GM19193 (cell line): Measurements from ENCODE around the gene PDS5A.

Source experiments
- POLR2A ChIP-seq: IDR thresholded peaks from 4 replicates; pipeline ENCODE4 v1.6.1; 2011; ENCODE audit not compliant: insufficient read depth, insufficient read length; ENCODE audit errors: extremely low read depth

The PDS5A gene

DNA sequence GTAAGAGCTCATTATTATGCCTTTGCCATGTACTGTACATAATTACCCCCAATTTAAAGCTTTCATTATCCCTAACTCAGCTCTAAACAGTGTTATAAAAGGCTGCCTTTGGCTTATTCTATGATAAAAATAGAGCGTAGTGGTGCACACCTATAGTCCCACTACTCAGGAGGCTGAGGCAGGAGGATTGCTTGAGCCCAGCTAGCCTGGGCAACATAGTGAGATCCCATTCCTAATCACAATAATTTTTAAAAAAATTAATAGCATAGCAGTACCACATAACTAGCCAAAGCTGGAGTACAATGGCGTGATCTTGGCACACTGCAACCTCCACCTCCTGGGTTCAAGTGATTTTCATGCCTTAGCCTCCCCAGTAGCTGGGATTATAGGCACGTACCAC, 112.4 kb downstream of the PDS5A start:
- no peak for TF ChIP-seq POLR2A

DNA sequence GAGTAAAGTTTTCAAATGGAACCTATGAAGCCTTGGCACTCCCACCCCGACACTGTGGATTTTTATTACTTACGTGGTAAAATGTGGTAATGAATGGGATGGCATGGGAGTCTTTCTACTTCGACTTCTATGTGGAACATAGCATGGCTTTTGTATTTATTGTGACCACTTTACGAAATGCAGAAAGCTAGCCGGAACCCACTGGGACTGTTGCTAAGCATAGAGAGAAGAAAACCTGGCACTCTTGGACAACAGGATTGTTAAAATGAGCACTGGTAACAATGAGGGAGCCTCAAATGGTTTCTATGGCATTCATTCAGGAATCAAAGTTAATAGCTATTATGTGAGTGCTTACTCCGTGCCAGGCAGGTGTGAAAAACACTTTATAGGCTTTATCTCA, 113.3 kb downstream of the PDS5A start:
- no peak for TF ChIP-seq POLR2A

DNA sequence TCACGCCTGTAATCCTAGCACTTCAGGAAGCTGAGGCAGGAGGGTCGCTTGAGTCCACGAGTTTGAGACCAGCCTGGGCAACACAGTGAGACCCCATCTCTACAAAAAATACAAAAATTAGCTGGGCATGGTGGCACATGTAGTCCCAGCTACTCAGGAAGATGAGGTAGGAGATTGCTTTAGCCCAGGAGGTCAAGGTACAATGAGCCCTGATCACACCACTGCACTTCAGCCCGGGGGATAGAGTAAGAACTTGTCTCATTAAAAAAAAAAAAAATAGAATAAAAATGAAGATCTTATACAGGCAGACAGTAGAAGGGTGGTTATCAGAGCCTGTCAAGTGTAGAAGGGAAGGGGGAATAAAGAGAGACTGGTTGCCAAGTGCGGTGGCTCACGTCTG, 116.9 kb downstream of the PDS5A start:
- TF ChIP-seq POLR2A = no peak

DNA sequence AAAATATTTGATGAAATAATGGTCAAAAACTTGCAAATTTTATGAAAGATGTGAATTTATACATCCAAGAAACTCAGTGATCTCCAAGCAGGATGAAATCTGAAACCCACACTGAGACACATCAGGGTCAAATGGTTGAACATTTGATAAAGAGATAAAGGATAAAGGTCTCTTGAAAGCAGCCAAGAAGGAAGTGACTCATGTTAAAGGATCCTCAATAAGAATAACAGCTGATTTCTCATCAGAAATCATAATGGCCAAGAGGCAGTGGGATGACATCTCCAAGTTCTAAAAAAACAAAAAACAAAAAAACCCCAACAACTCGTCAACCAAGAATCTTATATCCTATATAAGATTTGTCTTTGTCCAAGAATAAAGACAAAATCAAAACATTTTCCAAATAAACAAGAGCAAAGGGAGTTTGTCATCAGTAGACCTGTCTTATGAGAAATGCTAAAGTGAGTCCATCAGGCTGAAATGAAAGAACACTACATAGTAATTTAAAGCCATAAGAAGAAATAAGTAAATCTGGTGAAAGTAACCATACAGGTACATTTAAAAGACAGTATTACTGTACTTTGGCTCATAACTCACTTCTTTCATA, 121.7 kb downstream of the PDS5A start:
- no peak for TF ChIP-seq POLR2A

DNA sequence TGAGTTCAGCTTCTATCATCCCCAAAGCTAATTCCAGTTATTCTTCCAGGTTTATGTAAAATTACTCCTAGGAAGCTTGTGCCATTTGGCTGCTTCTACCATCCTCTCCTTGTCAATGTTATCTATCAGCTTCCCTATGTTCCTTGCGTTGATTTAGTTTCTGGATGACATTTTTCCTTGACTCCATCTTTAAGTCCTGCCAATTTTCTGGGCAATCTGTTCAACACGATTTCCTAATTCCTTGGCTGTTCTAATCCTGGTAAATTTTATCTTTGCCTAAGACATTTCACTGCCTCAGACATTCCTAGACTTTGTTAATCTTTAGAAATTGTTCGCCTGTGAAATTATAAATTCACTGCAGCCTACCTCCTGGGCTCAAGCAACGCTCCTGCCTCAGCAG, 125.1 kb downstream of the PDS5A start:
- no peak for TF ChIP-seq POLR2A

DNA sequence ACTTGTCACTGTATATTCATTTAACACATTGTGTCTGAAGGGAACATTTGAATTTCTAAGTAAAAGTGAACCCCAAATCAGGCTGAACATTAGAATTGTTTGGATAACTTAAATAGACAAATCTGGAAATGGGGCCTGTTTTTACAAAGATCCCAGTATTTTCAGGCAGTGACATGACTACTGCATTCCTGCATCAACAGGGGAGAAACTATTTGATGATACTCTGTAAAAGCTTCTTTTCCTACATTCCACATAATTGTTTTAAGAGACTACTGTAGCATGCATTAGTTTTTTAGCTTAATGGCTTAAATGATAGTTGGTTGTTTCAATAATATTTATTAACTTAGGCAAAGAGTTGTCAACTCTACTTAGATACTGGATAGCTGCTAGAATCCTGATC, 127.0 kb downstream of the PDS5A start:
- TF ChIP-seq POLR2A = no peak

DNA sequence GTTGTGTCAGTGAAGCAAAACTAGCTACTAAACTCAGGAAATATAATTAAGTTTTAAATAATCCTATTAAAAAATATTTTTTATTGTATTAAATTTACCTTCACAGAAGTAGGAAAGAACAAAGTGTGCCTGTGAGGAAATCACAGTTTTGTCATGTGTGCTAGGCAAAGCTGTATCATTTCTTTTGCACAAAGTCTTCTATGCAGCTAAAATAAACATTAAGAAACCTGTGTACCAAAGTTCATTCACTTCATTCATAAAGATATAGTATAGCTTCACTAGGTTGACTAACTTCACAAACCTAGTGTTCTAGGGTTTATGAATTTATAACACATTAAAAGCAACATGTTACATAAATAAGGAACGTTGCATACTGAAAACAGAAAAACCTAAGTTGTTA, 131.0 kb downstream of the PDS5A start:
- TF ChIP-seq POLR2A = no peak

DNA sequence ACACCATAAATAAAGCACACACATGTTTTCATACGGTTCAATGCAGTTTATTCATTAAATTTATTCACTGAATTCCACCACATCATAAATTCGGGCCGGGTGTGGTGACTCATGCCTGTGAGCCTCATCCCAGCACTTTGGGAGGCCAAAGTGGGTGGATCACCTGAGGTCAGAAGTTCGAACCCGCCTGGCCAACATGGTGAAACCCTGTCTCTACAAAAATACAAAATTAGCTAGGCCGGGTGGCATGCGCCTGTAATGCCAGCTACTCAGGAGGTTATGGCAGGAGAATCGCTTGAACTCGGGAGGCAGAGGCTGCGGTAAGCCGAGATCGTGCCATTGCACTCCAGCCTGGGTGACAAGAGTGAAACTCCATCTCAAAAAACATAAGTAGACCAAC, 131.6 kb downstream of the PDS5A start:
- no peak for TF ChIP-seq POLR2A

DNA sequence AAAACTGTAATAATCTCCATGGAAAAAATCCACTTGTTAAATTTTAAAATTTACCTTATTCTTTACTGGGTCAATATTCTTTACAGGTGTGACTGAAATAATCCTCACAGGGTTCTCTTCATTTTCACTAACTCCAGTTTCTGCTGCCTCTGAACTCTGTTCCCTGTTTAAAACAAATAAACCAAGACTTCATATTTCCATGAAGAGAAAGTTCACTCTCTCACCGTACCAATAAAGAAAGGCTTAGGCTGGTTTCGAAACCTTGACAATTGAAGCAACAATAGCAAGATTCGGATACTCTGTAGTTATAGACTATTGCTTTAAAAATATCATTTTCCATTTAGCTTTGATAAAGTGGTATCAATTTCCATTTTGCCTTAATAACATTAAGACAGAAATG, 135.8 kb downstream of the PDS5A start:
- no peak for TF ChIP-seq POLR2A

DNA sequence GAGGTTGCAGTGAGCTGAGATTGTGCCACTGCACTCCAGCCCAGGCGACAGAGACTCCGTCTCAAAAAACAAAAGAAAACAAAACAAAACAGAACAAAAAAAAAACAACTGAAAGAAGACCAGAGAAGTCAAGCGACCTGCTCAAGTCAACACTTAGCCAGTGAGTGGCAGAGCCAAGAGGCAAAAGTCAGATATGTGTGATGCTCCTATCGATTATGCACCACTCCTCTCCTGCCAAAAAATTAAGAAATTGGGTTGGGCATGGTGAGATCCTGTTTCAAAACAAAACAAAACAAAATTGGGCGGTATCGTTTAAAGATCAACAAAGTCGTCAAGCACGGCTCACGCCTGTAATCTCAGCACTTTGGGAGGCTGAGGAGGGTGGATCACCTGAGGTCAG, 137.7 kb downstream of the PDS5A start:
- TF ChIP-seq POLR2A = no peak

DNA sequence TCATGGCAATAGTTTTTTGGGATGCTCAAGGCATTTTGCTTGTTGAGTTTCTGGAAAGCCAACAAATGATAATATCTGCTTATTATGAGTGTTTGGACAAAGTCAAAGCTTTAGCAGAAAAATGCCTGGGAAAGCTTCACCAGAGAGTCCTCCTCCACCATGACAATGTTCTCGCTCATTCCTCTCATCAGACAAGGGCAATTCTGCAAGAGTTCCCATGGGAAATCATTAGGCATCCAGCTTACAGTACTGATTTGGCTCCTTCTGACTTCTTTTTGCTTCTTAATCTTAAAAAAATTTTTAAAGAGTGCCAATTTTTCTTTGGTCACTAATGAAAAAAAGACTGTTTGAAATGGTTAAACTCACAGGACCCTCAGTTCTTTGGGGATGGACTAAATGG, 143.4 kb downstream of the PDS5A start:
- no peak for TF ChIP-seq POLR2A

DNA sequence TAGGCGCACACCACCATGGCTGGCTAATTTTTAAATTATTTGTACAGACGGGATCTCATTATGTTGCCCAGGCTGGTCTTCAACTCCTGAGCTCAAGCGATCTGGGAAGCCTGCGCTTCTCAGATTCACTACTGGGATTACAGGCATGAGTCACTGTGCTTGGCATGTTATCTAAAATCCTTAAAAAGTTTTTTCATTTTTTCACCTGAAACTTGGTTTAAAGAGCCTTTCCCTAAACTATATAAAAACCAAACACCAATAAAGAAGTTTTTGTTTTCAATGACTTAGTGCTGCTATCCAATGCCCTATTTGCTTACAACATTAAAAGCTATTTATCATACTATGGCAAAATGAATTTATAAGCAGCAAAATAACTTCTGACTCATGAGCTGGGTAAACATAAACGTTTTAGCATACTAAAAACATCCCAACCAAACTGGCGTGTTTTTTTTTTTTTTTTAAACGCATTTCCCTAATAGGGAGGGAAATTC, 151.9 kb downstream of the PDS5A start:
- no peak for TF ChIP-seq POLR2A

DNA sequence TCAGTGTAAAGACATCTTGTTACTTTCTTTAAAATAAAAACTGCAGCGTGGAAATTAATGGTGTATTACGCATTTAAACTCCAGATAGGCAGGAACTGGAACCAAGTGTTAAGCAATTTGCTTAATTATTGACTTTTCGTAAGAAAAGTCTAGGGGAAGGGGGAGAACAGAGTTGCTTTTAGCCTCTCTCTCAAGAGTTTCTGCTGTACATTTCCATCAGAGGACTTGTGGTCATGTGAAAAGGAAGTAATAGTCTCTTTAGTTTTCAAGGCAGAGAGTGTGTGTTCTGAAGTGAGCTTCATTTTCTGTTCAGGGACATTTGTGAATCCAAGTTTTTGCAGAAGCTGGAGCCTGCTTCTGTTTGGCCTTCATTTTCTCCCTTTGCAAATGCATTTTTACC, 152.6 kb downstream of the PDS5A start:
- no peak for TF ChIP-seq POLR2A

DNA sequence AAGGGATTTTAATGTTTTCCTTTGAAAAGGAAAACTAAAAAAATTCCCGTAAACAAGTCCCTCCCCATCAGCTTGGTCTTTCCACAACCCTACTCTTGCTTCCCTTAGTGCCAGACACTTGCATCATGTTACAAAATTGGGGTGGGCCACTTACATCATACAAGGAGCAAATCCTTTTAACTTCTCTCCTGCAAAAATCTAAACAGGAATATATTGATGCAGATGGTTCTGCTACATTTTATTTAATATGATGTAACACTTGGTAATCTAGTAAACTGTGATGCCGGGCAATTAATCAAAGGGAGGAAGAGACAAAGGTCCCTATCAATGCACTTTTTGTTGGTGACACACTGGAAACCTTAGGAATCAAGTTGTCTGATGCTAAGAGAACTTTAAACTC, 154.5 kb downstream of the PDS5A start:
- no peak for TF ChIP-seq POLR2A

DNA sequence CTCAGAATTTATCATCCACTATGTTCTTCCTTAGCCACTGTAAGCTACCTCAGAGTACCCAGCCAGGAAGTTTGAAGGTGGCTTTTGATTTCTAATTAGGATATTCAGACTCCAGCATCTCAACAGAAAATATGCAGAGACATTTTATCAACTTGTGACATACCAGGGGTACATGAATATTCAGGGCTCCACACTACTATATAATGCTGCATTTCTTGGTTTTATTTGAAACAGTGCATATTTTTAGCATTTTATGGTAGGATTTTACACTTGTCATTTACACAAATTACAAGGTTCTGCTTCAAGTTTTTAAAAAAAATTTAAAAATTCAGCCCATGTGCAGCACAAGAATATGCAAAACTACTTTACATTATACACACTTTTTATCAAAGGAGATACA, 155.0 kb downstream of the PDS5A start:
- TF ChIP-seq POLR2A = no peak

DNA sequence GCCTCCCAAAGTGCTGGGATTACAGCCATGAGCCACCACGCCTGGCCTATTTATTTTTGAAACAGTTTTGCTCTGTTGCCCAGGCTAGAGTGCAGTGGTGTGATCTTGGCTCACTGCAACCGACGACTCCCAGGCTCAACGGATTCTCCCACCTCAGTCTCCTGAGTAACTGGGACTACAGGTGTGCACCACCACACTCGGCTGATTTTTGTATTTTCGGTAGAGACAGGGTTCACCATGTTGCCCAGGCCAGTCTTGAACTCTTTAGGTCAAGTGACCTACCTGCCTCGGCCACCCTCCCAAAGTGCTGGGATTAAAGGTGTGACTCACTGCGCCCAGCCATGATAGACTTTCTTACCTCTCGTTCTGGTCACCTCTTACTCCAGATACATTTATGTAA, 155.8 kb downstream of the PDS5A start:
- TF ChIP-seq POLR2A = no peak

DNA sequence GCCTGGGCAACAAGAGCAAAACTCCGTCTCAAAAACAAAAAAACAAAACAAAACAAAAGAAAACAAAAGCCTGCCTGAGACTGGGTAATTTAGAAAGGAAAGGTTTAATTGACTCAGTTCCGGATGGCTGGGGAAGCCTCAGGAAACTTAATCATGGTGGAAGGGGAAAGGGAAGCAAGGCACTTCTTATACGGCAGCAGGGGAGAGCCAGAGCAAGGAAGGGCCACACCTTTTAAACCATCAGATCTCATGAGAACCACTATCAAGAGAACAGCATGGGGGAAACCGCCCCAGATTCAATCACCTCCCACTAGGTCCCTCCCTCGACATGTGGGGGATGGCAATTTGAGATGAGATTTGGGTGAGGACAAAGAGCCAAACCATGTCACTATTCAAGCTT, 157.5 kb downstream of the PDS5A start:
- TF ChIP-seq POLR2A = no peak
